H9 (cell line): Measurements from ENCODE around the gene ADAMTSL2. TPM values are rescaled to one million over a fixed set of nuclear protein-coding genes. Genes with fewer than 3 reads are reported as not detected.

Source experiments
- DNase-seq: peaks from one replicate; pipeline ENCODE4 v3.0.0-alpha.2; 2017
- H2AFZ ChIP-seq: one replicate; pipeline ENCODE4 v1.6.1; 2013; ENCODE audit warnings: mild to moderate bottlenecking, low read length, control low read depth, moderate library complexity
- H2AK5ac ChIP-seq: 2 replicates; pipeline ENCODE4 v1.6.1; 2013; ENCODE audit warnings: low read length, control low read depth, mixed read lengths; ENCODE audit not compliant: insufficient read length
- H2BK120ac ChIP-seq: one replicate; pipeline ENCODE4 v1.6.1; 2013; ENCODE audit warnings: low read depth, mild to moderate bottlenecking, low read length, control low read depth, inconsistent platforms; ENCODE audit not compliant: poor library complexity, severe bottlenecking
- H2BK12ac ChIP-seq: 2 replicates; pipeline ENCODE4 v1.6.1; 2013; ENCODE audit warnings: low read length, control low read depth, mixed read lengths, low read depth; ENCODE audit not compliant: insufficient read length
- H2BK15ac ChIP-seq: 2 replicates; pipeline ENCODE4 v1.6.1; 2013; ENCODE audit warnings: low read depth, low read length, control low read depth
- H2BK20ac ChIP-seq: one replicate; pipeline ENCODE4 v1.6.1; 2013; ENCODE audit warnings: low read depth, mild to moderate bottlenecking, low read length, control low read depth, inconsistent platforms; ENCODE audit not compliant: poor library complexity, severe bottlenecking
- H2BK5ac ChIP-seq: 2 replicates; pipeline ENCODE4 v1.6.1; 2013; ENCODE audit warnings: low read length, control low read depth, mixed read lengths; ENCODE audit not compliant: insufficient read length
- H3K14ac ChIP-seq: 2 replicates; pipeline ENCODE4 v1.6.1; 2013; ENCODE audit warnings: low read length, control low read depth; ENCODE audit not compliant: insufficient read depth
- H3K18ac ChIP-seq: 2 replicates; pipeline ENCODE4 v1.6.1; 2013; ENCODE audit warnings: low read depth, mild to moderate bottlenecking, mixed read lengths, low read length, control low read depth; ENCODE audit not compliant: insufficient read length
- H3K23ac ChIP-seq: 2 replicates; pipeline ENCODE4 v1.6.1; 2013; ENCODE audit warnings: low read length, control low read depth, mixed read lengths, low read depth; ENCODE audit not compliant: insufficient read length
- H3K23me2 ChIP-seq: 2 replicates; pipeline ENCODE4 v1.6.1; 2013; ENCODE audit warnings: low read depth, mild to moderate bottlenecking, mixed read lengths, low read length, control low read depth; ENCODE audit not compliant: insufficient read length, poor library complexity, severe bottlenecking
- H3K27ac ChIP-seq: 2 replicates; pipeline ENCODE4 v1.5.1; 2013; ENCODE audit warnings: low read length, control low read depth, mixed read lengths, low read depth; ENCODE audit not compliant: insufficient read length
- H3K27me3 ChIP-seq: 2 replicates; pipeline ENCODE4 v1.6.1; 2013; ENCODE audit warnings: low read length, control low read depth, inconsistent platforms; ENCODE audit not compliant: insufficient read depth
- H3K4ac ChIP-seq: 2 replicates; pipeline ENCODE4 v1.6.1; 2013; ENCODE audit warnings: low read depth, mild to moderate bottlenecking, control low read depth, inconsistent platforms, low read length, moderate library complexity
- H3K4me1 ChIP-seq: 2 replicates; pipeline ENCODE4 v1.6.1; 2013; ENCODE audit warnings: low read length, control low read depth, inconsistent platforms; ENCODE audit not compliant: insufficient read depth
- H3K4me2 ChIP-seq: 2 replicates; pipeline ENCODE4 v1.6.1; 2013; ENCODE audit warnings: low read length, control low read depth, mixed read lengths; ENCODE audit not compliant: insufficient read length, insufficient read depth
- H3K56ac ChIP-seq: 2 replicates; pipeline ENCODE4 v1.6.1; 2013; ENCODE audit warnings: low read depth, mild to moderate bottlenecking, mixed read lengths, low read length, control low read depth; ENCODE audit not compliant: insufficient read length
- H3K79me1 ChIP-seq: 2 replicates; pipeline ENCODE4 v1.6.1; 2013; ENCODE audit warnings: low read depth, mild to moderate bottlenecking, moderate library complexity, low read length, control low read depth, inconsistent platforms; ENCODE audit not compliant: insufficient read depth, poor library complexity, severe bottlenecking
- H3K79me2 ChIP-seq: 2 replicates; pipeline ENCODE4 v1.6.1; 2013; ENCODE audit warnings: low read length, control low read depth, inconsistent platforms; ENCODE audit not compliant: insufficient read depth
- H3K9ac ChIP-seq: 2 replicates; pipeline ENCODE4 v1.6.1; 2013; ENCODE audit warnings: low read length, control low read depth, mixed read lengths; ENCODE audit not compliant: insufficient read length; ENCODE audit errors: extremely low read depth
- H3K9me3 ChIP-seq: one replicate; pipeline ENCODE4 v1.6.1; 2013; ENCODE audit warnings: low read depth, low read length, inconsistent platforms; ENCODE audit not compliant: control insufficient read depth
- H3T11ph ChIP-seq: one replicate; pipeline ENCODE4 v1.6.1; 2013; ENCODE audit warnings: mild to moderate bottlenecking, low read length, control low read depth, inconsistent platforms
- H4K20me1 ChIP-seq: one replicate; pipeline ENCODE4 v1.6.1; 2013; ENCODE audit not compliant: control insufficient read depth, insufficient read length, insufficient read depth
- H4K5ac ChIP-seq: 2 replicates; pipeline ENCODE4 v1.6.1; 2013; ENCODE audit warnings: low read depth, mild to moderate bottlenecking, mixed read lengths, low read length, control low read depth; ENCODE audit not compliant: insufficient read length
- H4K8ac ChIP-seq: replicated peaks from 2 replicates; pipeline ENCODE4 v1.6.1; 2013; ENCODE audit warnings: low read length, control low read depth, mixed read lengths, low read depth; ENCODE audit not compliant: insufficient read length
- H4K91ac ChIP-seq: 2 replicates; pipeline ENCODE4 v1.6.1; 2013; ENCODE audit warnings: low read depth, mild to moderate bottlenecking, moderate library complexity, mixed read lengths, low read length, control low read depth; ENCODE audit not compliant: insufficient read length
- H3K27ac Mint-ChIP-seq, 3 experiments: 2 replicates in 2 of 3; 3 replicates in 1 of 3; pipeline ENCODE4 v1.8.0; 2020 to 2021; ENCODE audit warnings: mixed read lengths in 3 of 3, mild to moderate bottlenecking in 1 of 3, moderate library complexity in 1 of 3
- H3K27me3 Mint-ChIP-seq: 2 replicates; pipeline ENCODE4 v1.8.0; 2021; ENCODE audit warnings: low read depth, mild to moderate bottlenecking, moderate library complexity, mixed read lengths
- H3K36me3 Mint-ChIP-seq, 3 experiments: 2 replicates in 2 of 3; 3 replicates in 1 of 3; pipeline ENCODE4 v1.8.0; 2020 to 2021; ENCODE audit warnings: low read depth in 3 of 3, mixed read lengths in 3 of 3; ENCODE audit not compliant: insufficient read depth in 1 of 3
- H3K4me1 Mint-ChIP-seq, 2 experiments: 2 replicates each; pipeline ENCODE4 v1.8.0; 2020; ENCODE audit warnings: mixed read lengths in 2 of 2
- H3K4me3 Mint-ChIP-seq, 2 experiments: 2 replicates in 1 of 2; 3 replicates in 1 of 2; pipeline ENCODE4 v1.8.0; 2020 to 2021; ENCODE audit warnings: mild to moderate bottlenecking in 2 of 2, mixed read lengths in 2 of 2, moderate library complexity in 1 of 2
- H3K9me3 Mint-ChIP-seq, 2 experiments: 2 replicates in 1 of 2; 3 replicates in 1 of 2; pipeline ENCODE4 v1.8.0; 2020; ENCODE audit warnings: mild to moderate bottlenecking in 2 of 2, mixed read lengths in 2 of 2, moderate library complexity in 1 of 2
- WGBS: extraction: QIAGEN DNeasy Blood & Tissue Kit; methylation state at CpG from one replicate; pipeline ENCODE4 v1.1.7; 2013; ENCODE audit warnings: missing lambda C conversion rate, low lambda C conversion rate, mixed read lengths; ENCODE audit not compliant: insufficient read length; ENCODE audit errors: extremely low coverage; 5-methylcytosine and 5-hydroxymethylcytosine counted together
- total RNA-seq: library from RNA; stranded (reverse); gene quantifications from 2 replicates; pipeline ENCODE4 v1.2.1, GENCODE V29; 2021
- TF ChIP-seq, protein P1 (sequence below): fragments of 200-600 bp; sonication (generic); conservative IDR thresholded peaks from 3 replicates; pipeline ENCODE4 v1.8.0; 2021; ENCODE audit warnings: antibody characterized with exemption, mild to moderate bottlenecking

The ADAMTSL2 gene
- total RNA-seq, 1 experiment from 2014 or later = 0.61 TPM

DNA sequence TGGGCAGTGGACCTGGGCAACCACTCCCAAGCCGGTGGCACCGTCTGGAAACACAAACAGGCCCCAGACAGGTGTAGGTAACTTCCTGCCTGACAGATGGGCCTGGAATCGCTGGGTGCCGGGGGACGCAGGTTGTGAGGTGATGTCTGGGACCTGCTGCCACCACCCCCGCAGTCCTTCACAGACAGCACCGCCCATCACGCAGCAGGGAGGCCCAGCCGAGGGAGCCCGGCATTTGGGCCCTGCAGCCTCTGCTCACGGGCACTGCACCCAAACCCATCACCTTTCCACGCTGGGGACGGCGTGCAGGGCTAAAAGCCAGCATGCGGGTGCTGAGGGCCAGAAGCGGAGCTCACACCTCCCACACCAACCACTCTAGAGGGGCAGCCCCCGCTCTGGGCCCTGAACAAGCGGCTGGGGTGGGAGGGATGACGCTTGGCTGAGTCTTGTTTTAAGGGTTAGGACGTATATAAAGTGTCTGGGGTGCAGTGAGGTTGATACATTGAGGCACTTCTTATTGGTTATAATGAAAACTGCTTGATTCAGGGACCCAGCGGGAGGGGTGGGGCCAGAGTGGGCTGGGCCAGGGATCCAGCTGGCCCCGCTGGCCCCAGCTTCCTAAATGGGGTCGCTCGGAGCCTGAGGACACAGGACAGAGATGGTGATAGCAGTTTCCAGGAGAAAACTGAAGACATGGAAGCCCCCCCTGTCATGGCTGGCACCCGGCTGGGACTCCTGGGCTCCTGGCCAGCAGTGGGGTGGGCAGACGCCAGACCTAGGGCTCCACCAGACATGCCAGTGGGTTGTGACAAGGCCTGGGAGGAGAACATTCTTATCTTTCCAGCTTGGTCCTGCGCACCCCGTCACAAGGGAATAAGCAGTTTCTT lies 21.0 kb upstream of the ADAMTSL2 start:
- Mint-ChIP-seq H3K4me3 (no peak overlapping the region), H3K36me3 (no peaks in the 10 kb centered on the region), H3K27ac (no peak overlapping the region), H3K4me1 (peaks cover 8 to 17% of the 10 kb centered on the region in 2 experiments), H3K9me3 (no peaks in the 10 kb centered on the region), H3K27me3 (peaks cover 15% of the 10 kb centered on the region)
- Histone ChIP-seq H3K4me2 (no peak overlapping the region), H3K23me2 (no peaks in the 10 kb centered on the region), H2BK20ac (no peak overlapping the region), H4K5ac (no peak overlapping the region), H2BK120ac (no peak overlapping the region), H2AFZ (no peak overlapping the region), H3K56ac (no peak overlapping the region), H4K8ac (no peak overlapping the region), H4K20me1 (no peaks in the 10 kb centered on the region), H3K4ac (no peak overlapping the region), H3K4me1 (peaks cover 2% of the 10 kb centered on the region; the same call in 1 of the 2 replicates), H4K91ac (no peak overlapping the region), H2BK15ac (no peak overlapping the region), H3K14ac (no peak overlapping the region; the same call in 1 of the 2 replicates), H3K79me1 (no peaks in the 10 kb centered on the region), H2BK5ac (no peak overlapping the region), H2BK12ac (no peak overlapping the region), H3K23ac (no peak overlapping the region), H3K18ac (no peak overlapping the region), H3K27ac (no peak overlapping the region), H2AK5ac (no peak overlapping the region), H3T11ph (no peak overlapping the region), H3K9me3 (no peaks in the 10 kb centered on the region), H3K79me2 (no peaks in the 10 kb centered on the region), H3K27me3 (no peaks in the 10 kb centered on the region), H3K9ac (no peak overlapping the region)
- no peak for DNase-seq
- WGBS = no CpG with 5 or more reads among the region's 28 CpGs
- TF ChIP-seq, protein P1, sequence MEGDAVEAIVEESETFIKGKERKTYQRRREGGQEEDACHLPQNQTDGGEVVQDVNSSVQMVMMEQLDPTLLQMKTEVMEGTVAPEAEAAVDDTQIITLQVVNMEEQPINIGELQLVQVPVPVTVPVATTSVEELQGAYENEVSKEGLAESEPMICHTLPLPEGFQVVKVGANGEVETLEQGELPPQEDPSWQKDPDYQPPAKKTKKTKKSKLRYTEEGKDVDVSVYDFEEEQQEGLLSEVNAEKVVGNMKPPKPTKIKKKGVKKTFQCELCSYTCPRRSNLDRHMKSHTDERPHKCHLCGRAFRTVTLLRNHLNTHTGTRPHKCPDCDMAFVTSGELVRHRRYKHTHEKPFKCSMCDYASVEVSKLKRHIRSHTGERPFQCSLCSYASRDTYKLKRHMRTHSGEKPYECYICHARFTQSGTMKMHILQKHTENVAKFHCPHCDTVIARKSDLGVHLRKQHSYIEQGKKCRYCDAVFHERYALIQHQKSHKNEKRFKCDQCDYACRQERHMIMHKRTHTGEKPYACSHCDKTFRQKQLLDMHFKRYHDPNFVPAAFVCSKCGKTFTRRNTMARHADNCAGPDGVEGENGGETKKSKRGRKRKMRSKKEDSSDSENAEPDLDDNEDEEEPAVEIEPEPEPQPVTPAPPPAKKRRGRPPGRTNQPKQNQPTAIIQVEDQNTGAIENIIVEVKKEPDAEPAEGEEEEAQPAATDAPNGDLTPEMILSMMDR = no peak
